ENCODE data around the gene PER2. TPM values are rescaled to one million over a fixed set of nuclear protein-coding genes. Genes with fewer than 3 reads are reported as not detected.
"Not testable (repeated sequence)": the region's sequence is repeated elsewhere in the genome, so short reads cannot be mapped to it uniquely, and the experiment has no call there.

PER2 gene
- polyA plus RNA-seq, 1 donor: 13.5 TPM

DNA sequence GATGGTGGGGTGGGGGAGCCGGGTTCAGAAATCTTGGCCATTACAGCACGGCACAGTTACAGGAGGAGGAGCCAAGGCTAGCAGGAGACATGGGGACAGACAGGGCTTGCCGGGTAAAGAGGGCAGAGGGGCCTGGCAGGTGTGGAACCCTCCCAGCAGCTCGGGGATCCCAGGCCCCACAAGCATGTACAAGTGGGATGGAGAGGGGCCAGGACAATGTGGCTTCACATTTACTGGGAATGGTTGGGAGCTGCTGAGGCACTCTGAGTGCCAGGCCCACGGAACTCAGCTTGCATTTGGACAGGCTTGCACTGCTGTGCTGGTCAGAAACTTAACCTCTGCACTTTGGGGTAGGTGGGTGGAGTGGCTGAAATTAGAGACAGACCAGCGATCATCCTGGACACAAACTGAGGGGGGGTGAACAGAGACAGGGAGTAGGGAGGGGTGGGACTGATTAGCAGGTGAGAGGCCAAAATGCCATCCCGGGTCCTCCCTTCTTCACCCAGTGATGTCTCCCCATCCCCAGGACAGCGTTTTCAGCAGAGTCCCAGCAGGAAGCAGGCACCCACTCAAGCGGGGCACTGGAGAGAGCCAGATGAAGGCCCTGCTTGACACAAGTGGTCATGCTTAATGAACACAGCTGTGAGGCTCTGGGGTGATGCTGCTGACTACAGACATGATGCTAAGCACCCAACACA, 9.6 kb downstream of the PER2 start:
- WGBS (ENCODE audit: insufficient coverage, low lambda C conversion rate): no CpG with 5 or more reads among the region's 9 CpGs
- DNase-seq: no peak
- Histone ChIP-seq H3K27ac (ENCODE audit: low read length) (no peak overlapping the region), H3K4me1 (ENCODE audit: control insufficient read depth, insufficient read depth, low read length) (peaks cover 43% of the 10 kb centered on the region), H3K27me3 (ENCODE audit: control insufficient read depth, insufficient read depth, low read length) (no peaks in the 10 kb centered on the region), H3K9me3 (ENCODE audit: control insufficient read depth, low read depth, low read length) (no peaks in the 10 kb centered on the region), H3K36me3 (ENCODE audit: control insufficient read depth, insufficient read depth, low read length) (peaks cover 33% of the 10 kb centered on the region), H3K4me3 (ENCODE audit: low read length) (no peak overlapping the region)

DNA sequence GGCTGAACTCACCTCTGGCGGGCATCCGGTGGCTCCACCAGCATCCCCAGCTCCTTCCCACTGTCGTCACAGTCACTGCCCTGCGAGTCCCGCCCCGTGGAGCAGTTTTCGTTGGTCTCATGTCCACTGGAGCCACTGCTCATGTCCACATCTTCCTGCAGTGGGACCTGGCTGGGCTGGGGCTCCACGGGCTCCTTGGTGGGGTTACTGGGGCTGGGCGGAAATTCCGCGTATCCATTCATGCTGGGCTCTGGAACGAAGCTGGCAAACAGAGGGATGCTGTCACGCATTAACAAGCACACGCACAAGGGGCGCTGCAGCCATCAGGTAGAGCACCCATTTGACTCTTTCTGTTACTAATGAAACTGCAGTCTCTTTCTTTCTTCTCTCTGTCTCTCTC, 10.7 kb downstream of the PER2 start:
- H3K9me3 ChIP-seq (ENCODE audit: control insufficient read depth, low read depth, low read length): no peaks in the 10 kb centered on the region
- H3K4me3 ChIP-seq (ENCODE audit: low read length): no peak overlapping the region
- peaks cover 39% of the 10 kb centered on the region for H3K4me1 ChIP-seq (ENCODE audit: control insufficient read depth, insufficient read depth, low read length)
- H3K36me3 ChIP-seq (ENCODE audit: control insufficient read depth, insufficient read depth, low read length): peaks cover 38% of the 10 kb centered on the region
- H3K27ac ChIP-seq (ENCODE audit: low read length): no peak overlapping the region
- no peaks in the 10 kb centered on the region for H3K27me3 ChIP-seq (ENCODE audit: control insufficient read depth, insufficient read depth, low read length)
- DNase-seq: no peak
- WGBS (ENCODE audit: insufficient coverage, low lambda C conversion rate): 83% methylated on average over 2 of the region's 15 CpGs

DNA sequence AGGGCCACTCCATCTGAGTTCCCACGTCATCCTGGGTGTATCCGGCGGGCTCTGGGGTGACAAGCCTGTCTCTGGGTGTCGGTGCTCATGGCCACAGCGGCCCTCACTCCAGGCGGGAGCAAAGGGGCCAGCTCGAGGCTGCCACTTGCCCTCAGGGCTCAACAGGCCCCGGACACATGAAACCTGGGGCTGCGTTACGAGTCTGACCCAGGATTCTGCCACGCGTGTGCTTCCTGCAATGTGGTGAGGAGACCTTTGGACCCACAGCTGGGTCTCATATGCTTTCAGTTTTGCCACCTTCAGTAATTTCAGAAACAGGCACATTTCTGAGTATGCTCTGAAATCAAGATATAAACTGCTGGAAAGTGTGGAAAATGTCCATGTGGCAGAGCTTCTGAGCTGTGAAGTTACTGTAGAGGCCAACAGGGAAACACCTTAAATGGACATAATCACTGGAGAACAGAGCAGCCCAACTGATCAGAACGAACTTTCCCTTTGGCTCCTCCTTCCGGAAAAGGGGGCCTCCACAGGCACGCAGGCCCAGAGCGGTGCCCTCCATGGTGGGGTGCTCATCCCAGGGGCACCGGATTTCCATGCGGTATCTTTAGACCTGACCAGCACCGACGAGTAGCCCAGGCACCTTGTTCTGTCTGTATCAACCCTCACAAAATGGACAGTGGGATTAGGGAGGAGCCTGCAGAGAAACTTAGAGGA, 14.1 kb downstream of the PER2 start:
- WGBS (ENCODE audit: insufficient coverage, low lambda C conversion rate): no CpG with 5 or more reads among the region's 20 CpGs
- no peaks in the 10 kb centered on the region for H3K9me3 ChIP-seq (ENCODE audit: control insufficient read depth, low read depth, low read length)
- peak overlapping the region; percentile 88 for H3K27ac ChIP-seq (ENCODE audit: low read length)
- DNase-seq: peak; percentile 85 to 91
- H3K4me1 ChIP-seq (ENCODE audit: control insufficient read depth, insufficient read depth, low read length): peaks cover 28% of the 10 kb centered on the region
- H3K4me3 ChIP-seq (ENCODE audit: low read length): no peak overlapping the region
- peaks cover 70% of the 10 kb centered on the region for H3K36me3 ChIP-seq (ENCODE audit: control insufficient read depth, insufficient read depth, low read length)
- no peaks in the 10 kb centered on the region for H3K27me3 ChIP-seq (ENCODE audit: control insufficient read depth, insufficient read depth, low read length)

DNA sequence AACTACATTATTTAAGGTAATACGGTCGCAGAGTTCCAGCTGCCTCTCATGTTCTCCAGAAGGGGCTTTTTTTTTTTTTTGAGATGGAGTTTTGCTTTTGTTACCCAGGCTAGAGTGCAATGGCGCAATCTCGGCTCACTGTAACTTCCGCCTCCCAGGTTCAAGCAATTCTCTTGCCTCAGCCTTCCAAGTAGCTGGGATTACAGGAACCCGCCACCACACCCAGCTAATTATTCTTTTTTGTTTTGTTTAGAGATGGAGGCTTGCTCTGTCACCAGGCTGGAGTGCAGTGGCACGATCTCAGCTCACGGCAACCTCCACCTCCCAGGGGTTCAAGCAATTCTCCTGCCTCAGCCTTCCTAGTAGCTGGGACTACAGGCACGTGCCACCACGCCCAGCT, 15.0 kb downstream of the PER2 start:
- WGBS (ENCODE audit: insufficient coverage, low lambda C conversion rate): 100% methylated on average over 2 of the region's 10 CpGs
- H3K9me3 ChIP-seq (ENCODE audit: control insufficient read depth, low read depth, low read length); H3K4me3 ChIP-seq (ENCODE audit: low read length); DNase-seq; H3K27me3 ChIP-seq (ENCODE audit: control insufficient read depth, insufficient read depth, low read length): not testable (repeated sequence)
- peaks cover 73% of the 10 kb centered on the region for H3K36me3 ChIP-seq (ENCODE audit: control insufficient read depth, insufficient read depth, low read length)
- H3K27ac ChIP-seq (ENCODE audit: low read length): peak overlapping the region; percentile 88
- H3K4me1 ChIP-seq (ENCODE audit: control insufficient read depth, insufficient read depth, low read length): peaks cover 25% of the 10 kb centered on the region

DNA sequence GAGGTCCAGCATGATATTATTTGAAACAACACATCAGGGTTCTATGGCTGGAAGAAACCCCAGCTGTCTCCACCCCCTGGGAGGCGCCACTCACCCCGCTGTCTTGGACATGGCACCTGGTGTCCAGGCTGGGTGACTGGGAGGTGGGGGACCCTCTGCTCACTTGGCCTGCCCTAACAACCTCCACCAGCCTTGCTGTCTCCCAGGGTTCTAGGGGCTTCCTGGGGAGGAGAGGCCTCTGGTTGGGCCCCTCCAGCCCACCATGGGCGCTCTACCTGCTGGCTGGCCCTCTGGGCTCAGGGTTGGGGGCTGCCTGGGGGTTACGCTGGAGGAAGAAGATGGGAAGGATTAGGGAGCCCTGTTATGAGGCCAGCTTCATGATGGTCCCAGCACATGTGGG, 16.3 kb downstream of the PER2 start:
- Histone ChIP-seq H3K4me3 (ENCODE audit: low read length) (no peak overlapping the region), H3K9me3 (ENCODE audit: control insufficient read depth, low read depth, low read length) (no peaks in the 10 kb centered on the region), H3K4me1 (ENCODE audit: control insufficient read depth, insufficient read depth, low read length) (peaks cover 25% of the 10 kb centered on the region), H3K27me3 (ENCODE audit: control insufficient read depth, insufficient read depth, low read length) (no peaks in the 10 kb centered on the region), H3K27ac (ENCODE audit: low read length) (no peak overlapping the region), H3K36me3 (ENCODE audit: control insufficient read depth, insufficient read depth, low read length) (peaks cover 80% of the 10 kb centered on the region)
- no CpG with 5 or more reads among the region's 4 CpGs for WGBS (ENCODE audit: insufficient coverage, low lambda C conversion rate)
- DNase-seq: no peak

DNA sequence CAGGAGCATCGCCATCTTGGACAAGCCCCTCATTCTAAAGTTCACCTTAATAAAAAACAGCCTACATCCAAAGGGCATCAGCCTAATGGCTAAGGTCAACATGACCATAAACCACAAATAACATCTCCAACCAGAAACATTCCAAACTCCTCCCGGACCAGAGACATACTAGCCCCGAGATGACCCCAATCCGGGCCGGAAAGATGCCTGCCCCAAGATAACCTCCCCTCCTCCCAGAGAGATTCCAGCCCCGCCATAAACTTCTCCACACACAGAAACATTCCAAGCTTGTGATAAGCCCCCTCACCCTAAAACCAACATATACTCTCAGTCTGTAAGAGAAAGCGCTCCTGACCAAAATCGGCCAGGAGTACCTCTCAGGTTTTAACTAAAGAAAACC, 16.7 kb downstream of the PER2 start:
- H3K36me3 ChIP-seq (ENCODE audit: control insufficient read depth, insufficient read depth, low read length): peaks cover 82% of the 10 kb centered on the region
- WGBS (ENCODE audit: insufficient coverage, low lambda C conversion rate): no CpG with 5 or more reads among the region's 8 CpGs
- DNase-seq: not testable (repeated sequence)

DNA sequence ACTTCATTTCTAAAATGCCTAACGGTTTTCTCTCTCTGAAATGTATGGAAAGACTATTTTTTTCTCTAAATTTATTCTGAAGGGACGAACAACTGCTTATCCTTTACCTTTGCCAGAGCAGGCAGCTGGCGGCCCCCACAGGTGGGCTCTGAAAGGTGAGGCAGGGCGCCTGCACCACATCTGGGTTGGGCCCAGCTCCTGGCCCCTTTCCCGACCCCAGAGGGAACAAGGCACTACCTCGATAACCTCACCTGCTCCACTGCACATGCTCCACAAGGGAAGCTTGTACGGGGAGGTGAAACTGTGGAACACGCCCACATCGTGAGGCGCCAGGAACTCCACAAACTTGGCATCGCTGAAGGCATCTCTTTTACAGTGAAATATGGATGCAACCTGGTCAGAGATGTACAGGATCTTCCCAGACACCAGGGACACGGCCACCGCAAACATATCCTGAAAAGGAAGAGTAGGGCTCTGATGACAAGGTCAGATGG, 17.3 kb downstream of the PER2 start:
- no peaks in the 10 kb centered on the region for H3K9me3 ChIP-seq (ENCODE audit: control insufficient read depth, low read depth, low read length)
- DNase-seq: no peak
- H3K27me3 ChIP-seq (ENCODE audit: control insufficient read depth, insufficient read depth, low read length): no peaks in the 10 kb centered on the region
- peaks cover 80% of the 10 kb centered on the region for H3K36me3 ChIP-seq (ENCODE audit: control insufficient read depth, insufficient read depth, low read length)
- WGBS (ENCODE audit: insufficient coverage, low lambda C conversion rate): no CpG with 5 or more reads among the region's 13 CpGs
- peaks cover 25% of the 10 kb centered on the region for H3K4me1 ChIP-seq (ENCODE audit: control insufficient read depth, insufficient read depth, low read length)
- no peak overlapping the region for H3K4me3 ChIP-seq (ENCODE audit: low read length)
- H3K27ac ChIP-seq (ENCODE audit: low read length): no peak overlapping the region

More for the DNA sequence above, 16.7 kb downstream of the PER2 start:
- not testable (repeated sequence) for H3K4me3 ChIP-seq (ENCODE audit: low read length); H3K27ac ChIP-seq (ENCODE audit: low read length); H3K27me3 ChIP-seq (ENCODE audit: control insufficient read depth, insufficient read depth, low read length); H3K9me3 ChIP-seq (ENCODE audit: control insufficient read depth, low read depth, low read length)
- peaks cover 25% of the 10 kb centered on the region for H3K4me1 ChIP-seq (ENCODE audit: control insufficient read depth, insufficient read depth, low read length)

DNA sequence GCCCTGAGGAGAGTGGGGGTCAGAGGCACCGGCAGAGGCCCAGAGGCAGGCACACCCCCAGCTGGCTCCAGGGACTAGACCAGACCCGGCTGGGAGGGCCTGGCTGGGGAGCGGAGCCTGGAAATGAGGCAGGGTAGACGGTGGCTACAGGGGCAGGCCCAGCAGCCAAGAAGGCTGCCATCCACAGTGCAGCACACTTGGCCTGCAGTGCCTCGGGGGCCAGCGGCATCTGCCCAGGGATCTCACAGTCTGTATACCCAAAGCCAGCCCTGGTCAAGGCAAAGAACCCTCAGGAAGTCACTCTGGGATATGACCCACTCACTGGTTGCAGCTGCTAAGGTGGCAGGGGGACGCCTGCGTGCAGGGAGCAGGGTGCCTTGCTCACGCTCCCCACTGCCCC, 17.8 kb downstream of the PER2 start:
- Histone ChIP-seq H3K36me3 (ENCODE audit: control insufficient read depth, insufficient read depth, low read length) (peaks cover 78% of the 10 kb centered on the region), H3K9me3 (ENCODE audit: control insufficient read depth, low read depth, low read length) (no peaks in the 10 kb centered on the region), H3K27ac (ENCODE audit: low read length) (no peak overlapping the region), H3K4me1 (ENCODE audit: control insufficient read depth, insufficient read depth, low read length) (peaks cover 24% of the 10 kb centered on the region), H3K4me3 (ENCODE audit: low read length) (no peak overlapping the region), H3K27me3 (ENCODE audit: control insufficient read depth, insufficient read depth, low read length) (no peaks in the 10 kb centered on the region)
- DNase-seq: no peak
- no CpG with 5 or more reads among the region's 9 CpGs for WGBS (ENCODE audit: insufficient coverage, low lambda C conversion rate)

DNA sequence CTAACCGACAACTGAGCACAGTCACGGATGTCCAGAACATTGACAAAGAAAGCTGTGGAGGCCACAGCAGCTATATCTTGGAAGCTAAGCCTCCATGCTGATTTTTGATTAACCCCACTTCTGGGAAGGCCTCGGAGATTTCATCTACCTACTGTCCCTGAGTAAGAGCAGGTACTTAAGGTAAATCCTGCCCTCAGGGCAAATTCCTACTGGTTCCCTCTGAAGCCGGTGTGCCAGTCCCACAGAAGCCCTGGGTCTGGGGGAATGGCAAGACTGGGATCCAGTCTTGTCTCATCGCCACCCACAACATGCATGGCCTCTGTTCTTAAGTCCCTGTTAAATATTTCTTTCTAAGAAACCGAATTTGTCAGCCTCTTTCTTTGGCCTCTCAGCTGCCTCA, 18.7 kb downstream of the PER2 start:
- no peak for DNase-seq
- H3K27me3 ChIP-seq (ENCODE audit: control insufficient read depth, insufficient read depth, low read length): no peaks in the 10 kb centered on the region
- H3K36me3 ChIP-seq (ENCODE audit: control insufficient read depth, insufficient read depth, low read length): peaks cover 77% of the 10 kb centered on the region
- peaks cover 16% of the 10 kb centered on the region for H3K4me1 ChIP-seq (ENCODE audit: control insufficient read depth, insufficient read depth, low read length)
- no peak overlapping the region for H3K27ac ChIP-seq (ENCODE audit: low read length)
- WGBS (ENCODE audit: insufficient coverage, low lambda C conversion rate): no CpG with 5 or more reads among the region's 6 CpGs
- no peaks in the 10 kb centered on the region for H3K9me3 ChIP-seq (ENCODE audit: control insufficient read depth, low read depth, low read length)
- H3K4me3 ChIP-seq (ENCODE audit: low read length): no peak overlapping the region

DNA sequence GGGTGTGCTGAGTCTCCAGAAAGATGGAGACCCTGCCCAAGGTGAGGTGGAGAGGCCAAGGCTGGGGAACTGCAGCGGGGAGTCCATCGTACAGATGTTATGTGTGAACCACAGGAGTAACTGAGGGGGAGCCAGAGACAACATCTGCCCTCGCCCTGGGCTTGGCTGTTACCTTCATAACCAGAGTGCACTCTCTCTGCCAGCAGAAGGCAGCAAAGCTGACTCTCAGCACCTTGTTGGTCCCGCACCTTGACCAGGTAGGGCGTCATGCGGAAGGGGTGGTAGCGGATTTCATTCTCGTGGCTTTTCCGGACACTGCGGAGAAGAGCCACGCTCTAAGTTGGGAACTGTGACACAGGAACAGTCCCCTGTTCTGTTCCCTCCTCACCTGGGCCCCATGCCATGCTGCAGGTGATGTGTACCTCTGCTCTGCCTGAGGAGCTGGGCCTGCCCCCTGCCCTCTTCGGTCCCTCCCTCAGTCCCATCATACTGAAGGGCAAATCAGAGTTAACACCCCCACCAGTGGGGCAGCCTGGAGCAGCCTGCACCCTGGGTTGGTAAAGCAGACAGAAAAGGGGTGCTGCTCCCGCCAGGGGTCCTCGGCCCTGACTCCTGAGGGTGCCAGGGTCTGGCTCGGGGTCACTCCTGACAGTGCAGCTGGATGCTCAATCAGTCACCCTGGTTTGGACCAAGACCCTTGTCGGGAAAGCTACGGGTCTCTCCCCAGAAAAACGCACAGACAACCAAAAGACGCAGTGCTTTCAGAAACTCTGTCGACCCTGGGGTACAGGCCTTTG, 20.3 kb downstream of the PER2 start:
- peaks cover 78% of the 10 kb centered on the region for H3K36me3 ChIP-seq (ENCODE audit: control insufficient read depth, insufficient read depth, low read length)
- H3K9me3 ChIP-seq (ENCODE audit: control insufficient read depth, low read depth, low read length): no peaks in the 10 kb centered on the region
- no peak for DNase-seq
- H3K4me3 ChIP-seq (ENCODE audit: low read length): no peak overlapping the region
- H3K27ac ChIP-seq (ENCODE audit: low read length): no peak overlapping the region
- H3K27me3 ChIP-seq (ENCODE audit: control insufficient read depth, insufficient read depth, low read length): no peaks in the 10 kb centered on the region
- WGBS (ENCODE audit: insufficient coverage, low lambda C conversion rate): no CpG with 5 or more reads among the region's 20 CpGs
- H3K4me1 ChIP-seq (ENCODE audit: control insufficient read depth, insufficient read depth, low read length): peaks cover 9% of the 10 kb centered on the region
